Right lobe of liver (tissue), 6 donors: ENCODE results near the gene PLSCR4. TPM values are rescaled to one million over a fixed set of nuclear protein-coding genes. Genes with fewer than 3 reads are reported as not detected.

ENCODE experiments used
- ATAC-seq, 4 donors: fragments of 200-7000 bp; cut with Tn5 transposase; one replicate each; pipeline ENCODE4 v1.9.1; 2020; ENCODE audit warnings: mild to moderate bottlenecking in 4 of 4, moderate library complexity in 4 of 4
- DNase-seq, 3 donors: peaks; one replicate each; pipeline ENCODE4 v3.0.0-alpha.2; 2020
- H3K27ac ChIP-seq, 3 donors: fragments of 200-600 bp; one replicate each; pipeline ENCODE4 v1.8.0; 2022
- H3K27me3 ChIP-seq, 2 donors: fragments of 200-600 bp; one replicate each; pipeline ENCODE4 v1.8.0; 2022
- H3K36me3 ChIP-seq, 4 donors: fragments of 200-600 bp; sonication (generic) in 1 of 4; one replicate each; pipeline versions ENCODE4 v1.5.1 to v1.8.0; 2017 to 2022; ENCODE audit warnings: control low read depth in 1 of 4
- H3K4me1 ChIP-seq, 4 donors: fragments of 200-600 bp; sonication (generic) in 1 of 4; one replicate each; pipeline versions ENCODE4 v1.5.1 to v1.8.0; 2017 to 2022; ENCODE audit warnings: control low read depth in 1 of 4
- H3K4me3 ChIP-seq, 3 donors: fragments of 200-600 bp; one replicate each; pipeline ENCODE4 v1.8.0; 2022
- H3K9me3 ChIP-seq, 4 donors: fragments of 200-600 bp; sonication (generic) in 1 of 4; one replicate each; pipeline versions ENCODE4 v1.5.1 to v1.8.0; 2017 to 2022; ENCODE audit warnings: control low read depth in 1 of 4
- CTCF ChIP-seq, 4 donors: fragments of 200-600 bp in 3 of 4; fragments of 450-650 bp in 1 of 4; IDR thresholded peaks; one replicate each; pipeline versions ENCODE4 v1.5.1 to v1.8.0; 2016 to 2022; ENCODE audit warnings: antibody characterized with exemption in 4 of 4, mild to moderate bottlenecking in 2 of 4
- POLR2A ChIP-seq: fragments of 450-650 bp; IDR thresholded peaks from one replicate; pipeline ENCODE4 v1.6.1; 2017; ENCODE audit warnings: antibody characterized with exemption, mild to moderate bottlenecking
- WGBS: methylation state at CpG from one replicate; pipeline ENCODE4 v1.1.6; 2018; ENCODE audit warnings: low coverage, low lambda C conversion rate; ENCODE audit not compliant: insufficient coverage; ENCODE audit errors: missing lambda C conversion rate; 5-methylcytosine and 5-hydroxymethylcytosine counted together
- intact Hi-C, 2 donors: fragments of 100-400 bp; cut with DNase I; formaldehyde crosslinking; loops; one replicate each; pipeline versions ENCODE4 v1.11.2 to v1.14.1; 2022
- total RNA-seq, 6 experiments: library from RNA; depleted of rRNA in 2 of 6; stranded (reverse); fragments of >200 nt in 2 of 6; fragmentation: NEBNext Ultra II Directional in 3 of 6; extraction: Animal tissue kit (Norgen Biotek cat#: 25700) in 3 of 6; gene quantifications; one replicate each; pipeline versions ENCODE4 v1.1.0 to v1.2.4, GENCODE V29; 2016 to 2023
- donor health status: DM: no; HTN: yes; CAD: no.
- donor health status: DM: no; HTN: no; CAD: no.
- donor health status: DM: no; HTN: no; CAD: no.
- donor health status: DM: no; HTN: yes; CAD: no.
- donor health status: DM: no; HTN: yes; CAD: no.

Gene PLSCR4
- total RNA-seq, 6 experiments from 2014 or later, result 25.2 to 44.9 (median 42.4) TPM

- Histone ChIP-seq H3K36me3 (no peaks in the 10 kb centered on the region), H3K4me1 (peaks cover 0 to 52% (median 24%) of the 10 kb centered on the region in 4 donors), H3K4me3 (no peak overlapping the region), H3K27ac (peak overlapping the region; percentile 97 to 98 (median 98)), H3K27me3 (no peaks in the 10 kb centered on the region), H3K9me3 (no peaks in the 10 kb centered on the region)
- intact Hi-C loops, result no loop called here
- ATAC-seq (peak in 3 of 4 donors; percentile 2 to 5 (median 3)), DNase-seq (no peak)
- TF ChIP-seq POLR2A, result no peak
- no peak for TF ChIP-seq CTCF (IDR thresholded peaks at IDR 0.05)
- 26% methylated on average over 4 of the region's 4 CpGs for WGBS
These were observed 94.8 kb downstream of the PLSCR4 start for GRCh38 chr3:146156095-146156494.

GRCh38 chr3:146154995-146155394 is 95.9 kb downstream of the PLSCR4 start:
- H3K4me1 ChIP-seq, result peaks cover 0 to 52% (median 24%) of the 10 kb centered on the region in 4 donors
- WGBS, result 15% methylated on average over 2 of the region's 2 CpGs
- no peak for TF ChIP-seq CTCF (IDR thresholded peaks at IDR 0.05)
- no peak for TF ChIP-seq POLR2A
- H3K27ac ChIP-seq, result peak overlapping the region in 2 of 3 donors; percentile 97 to 98
- intact Hi-C loops, result no loop called here
- DNase-seq (no peak), ATAC-seq (peak in 3 of 4 donors; percentile 10 to 36 (median 15))
- no peaks in the 10 kb centered on the region for H3K27me3 ChIP-seq
- H3K36me3 ChIP-seq, result no peaks in the 10 kb centered on the region
- H3K4me3 ChIP-seq, result no peak overlapping the region
- no peaks in the 10 kb centered on the region for H3K9me3 ChIP-seq

GRCh38 chr3:146154316-146154715 is 96.6 kb downstream of the PLSCR4 start:
- peaks cover 0 to 51% (median 24%) of the 10 kb centered on the region in 4 donors for H3K4me1 ChIP-seq
- WGBS, result 30% methylated on average over 1 of the region's 1 CpG
- H3K9me3 ChIP-seq, result no peaks in the 10 kb centered on the region
- DNase-seq, result no peak
- no peak for TF ChIP-seq POLR2A
- no peak for TF ChIP-seq CTCF (IDR thresholded peaks at IDR 0.05)
- ATAC-seq, result no peak
- intact Hi-C loops, result no loop called here
- no peaks in the 10 kb centered on the region for H3K36me3 ChIP-seq
- no peaks in the 10 kb centered on the region for H3K27me3 ChIP-seq
- no peak overlapping the region for H3K4me3 ChIP-seq
- H3K27ac ChIP-seq, result peak overlapping the region in 2 of 3 donors; percentile 97 to 98

- Histone ChIP-seq H3K9me3 (no peaks in the 10 kb centered on the region), H3K27me3 (no peaks in the 10 kb centered on the region), H3K36me3 (no peaks in the 10 kb centered on the region), H3K27ac (peak overlapping the region in 2 of 3 donors; percentile 97 to 98), H3K4me3 (no peak overlapping the region), H3K4me1 (peaks cover 0 to 49% (median 20%) of the 10 kb centered on the region in 4 donors)
- 45% methylated on average over 4 of the region's 4 CpGs for WGBS
- peak in 1 of 3 donors; percentile 46 for DNase-seq
- peak; percentile 15 to 71 (median 60) for ATAC-seq
- TF ChIP-seq CTCF (IDR thresholded peaks at IDR 0.05), result no peak
- no peak for TF ChIP-seq POLR2A
- intact Hi-C loops, result no loop called here
These were observed 97.5 kb downstream of the PLSCR4 start for GRCh38 chr3:146153429-146153828.
